HG02610 (cell line): Measurements from ENCODE around the gene SOX5.

Experiments used
- ATAC-seq: cut with Tn5 transposase; IDR thresholded peaks from one replicate; pipeline ENCODE4 v1.9.1; 2021; ENCODE audit warnings: mild to moderate bottlenecking, moderate library complexity; ENCODE audit not compliant: unreplicated experiment

Gene SOX5

DNA sequence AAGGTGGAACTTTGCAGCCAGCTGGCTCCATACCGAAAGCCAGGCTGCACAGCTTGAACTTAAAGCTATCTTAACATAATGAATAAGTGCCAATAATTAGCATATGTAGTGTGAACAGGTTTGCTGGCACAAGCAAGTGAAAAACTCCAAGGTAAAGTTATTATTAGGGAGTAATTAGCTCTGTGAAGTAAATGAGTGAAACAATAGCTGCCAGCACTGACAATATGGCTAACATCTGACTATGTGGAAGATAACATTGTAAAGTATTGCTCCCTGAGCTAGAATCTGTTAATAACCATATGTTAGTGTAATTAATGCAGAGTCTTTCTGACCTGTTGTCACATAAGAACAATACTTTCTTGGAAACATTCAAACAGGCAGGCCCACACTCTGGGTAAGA is 246.4 kb downstream of the SOX5 start:
- no peak for ATAC-seq

GRCh38 chr12:23699031-23699430 is 250.4 kb downstream of the SOX5 start:
- no peak for ATAC-seq

DNA sequence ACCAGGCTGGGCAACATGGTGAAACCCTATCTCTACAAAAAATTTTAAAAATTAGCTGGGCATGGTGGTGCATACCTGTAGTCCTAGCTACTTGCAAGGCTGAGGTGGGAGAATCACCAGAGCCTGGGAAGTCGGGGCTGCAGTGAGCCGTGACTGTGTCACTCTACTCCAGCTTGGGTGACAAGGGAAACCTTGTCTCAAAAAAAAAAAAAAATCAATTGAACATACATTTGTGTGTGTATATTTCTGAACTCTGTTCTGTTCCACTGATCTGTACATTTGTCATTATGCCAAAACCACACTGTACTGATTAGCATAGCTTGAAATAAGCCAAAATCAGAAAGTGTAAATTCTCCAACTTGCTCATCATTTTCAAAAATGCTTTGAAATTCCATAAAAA is 254.6 kb downstream of the SOX5 start:
- ATAC-seq = no peak

DNA sequence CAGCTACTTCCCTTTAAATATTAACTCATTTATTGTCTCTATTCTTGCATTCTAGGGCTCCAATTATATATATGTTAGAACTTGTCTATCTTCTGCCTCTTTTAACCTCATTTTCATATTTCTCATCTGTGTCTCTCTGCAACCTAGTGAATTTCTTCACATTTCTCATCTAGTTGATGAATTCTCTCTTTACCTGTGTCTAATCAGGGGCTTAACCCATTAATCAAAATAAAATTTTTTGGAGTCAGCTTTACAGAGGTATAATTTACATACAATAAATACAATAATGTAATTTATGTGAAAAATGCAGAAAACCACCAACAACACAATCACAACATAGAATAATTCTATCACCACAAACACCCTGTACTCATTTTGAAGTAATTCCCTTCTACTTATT is 255.2 kb downstream of the SOX5 start:
- ATAC-seq = no peak

- ATAC-seq = no peak
These were observed 261.5 kb downstream of the SOX5 start for GRCh38 chr12:23687947-23688346.

GRCh38 chr12:23686095-23686494 is 263.4 kb downstream of the SOX5 start:
- no peak for ATAC-seq

DNA sequence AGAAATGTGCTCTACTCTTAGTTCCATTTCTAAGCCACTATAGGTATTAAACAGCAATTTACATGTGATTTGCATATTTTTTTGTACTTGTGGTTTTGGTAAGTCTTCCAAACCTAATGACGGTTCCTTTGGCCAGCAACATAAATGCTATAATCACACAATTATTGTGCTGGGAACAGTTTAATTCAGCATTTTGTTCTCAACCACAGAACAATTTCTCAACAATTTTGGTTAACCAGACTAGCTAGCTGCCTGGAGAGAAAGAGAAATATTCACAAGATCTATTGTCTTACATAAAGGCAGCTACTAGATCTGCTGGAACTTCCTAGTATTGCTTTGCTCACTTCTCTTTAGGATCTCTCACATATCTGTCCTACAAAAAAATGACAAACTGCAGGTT is 265.3 kb downstream of the SOX5 start:
- ATAC-seq = no peak

DNA sequence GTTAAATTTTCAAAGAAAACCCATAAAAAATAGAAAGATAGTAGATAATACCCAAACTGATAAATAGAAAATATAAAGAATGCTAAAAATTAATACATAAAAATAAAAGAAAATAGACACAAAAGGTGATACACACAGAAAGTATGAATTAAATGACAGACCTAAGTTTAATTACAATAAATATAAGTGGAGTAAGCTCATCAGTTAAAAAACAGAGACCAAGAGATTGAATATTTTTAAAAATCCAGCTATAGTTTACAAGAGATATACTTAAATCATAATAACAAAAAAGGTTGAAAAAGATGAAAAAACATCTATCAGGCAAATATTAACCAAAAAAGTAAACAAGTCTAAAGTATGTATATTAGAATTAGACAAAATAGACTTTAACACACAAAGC is 268.2 kb downstream of the SOX5 start:
- ATAC-seq = no peak

GRCh38 chr12:23674064-23674463 is 275.4 kb downstream of the SOX5 start:
- no peak for ATAC-seq

- no peak for ATAC-seq
These were observed 277.6 kb downstream of the SOX5 start for GRCh38 chr12:23671881-23672280.

- ATAC-seq = no peak
These were observed 278.8 kb downstream of the SOX5 start for GRCh38 chr12:23670684-23671083.

- no peak for ATAC-seq
These were observed 279.8 kb downstream of the SOX5 start for GRCh38 chr12:23669691-23670090.

GRCh38 chr12:23666866-23667265 is 282.6 kb downstream of the SOX5 start:
- no peak for ATAC-seq

GRCh38 chr12:23662966-23663365 is 286.5 kb downstream of the SOX5 start:
- no peak for ATAC-seq

DNA sequence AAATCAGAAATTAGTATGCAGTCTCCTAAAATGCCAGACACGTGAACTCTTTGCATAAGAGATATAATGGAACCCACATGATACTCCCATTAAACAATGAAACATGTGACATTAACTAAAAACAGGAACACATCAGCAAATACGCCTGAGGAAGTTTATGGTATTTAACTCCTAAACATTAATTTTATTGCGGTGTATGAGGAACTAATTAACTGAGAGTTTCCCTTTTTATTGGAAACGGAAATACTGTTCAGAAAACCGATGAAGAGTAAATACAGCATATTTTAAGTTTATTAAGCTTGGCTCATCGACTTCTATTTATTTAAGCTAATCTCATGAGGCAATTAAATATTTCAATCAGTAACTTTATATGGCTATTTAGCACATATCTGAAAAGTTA is 290.3 kb downstream of the SOX5 start:
- ATAC-seq = no peak

- ATAC-seq = no peak
These were observed 291.9 kb downstream of the SOX5 start for GRCh38 chr12:23657598-23657997.

DNA sequence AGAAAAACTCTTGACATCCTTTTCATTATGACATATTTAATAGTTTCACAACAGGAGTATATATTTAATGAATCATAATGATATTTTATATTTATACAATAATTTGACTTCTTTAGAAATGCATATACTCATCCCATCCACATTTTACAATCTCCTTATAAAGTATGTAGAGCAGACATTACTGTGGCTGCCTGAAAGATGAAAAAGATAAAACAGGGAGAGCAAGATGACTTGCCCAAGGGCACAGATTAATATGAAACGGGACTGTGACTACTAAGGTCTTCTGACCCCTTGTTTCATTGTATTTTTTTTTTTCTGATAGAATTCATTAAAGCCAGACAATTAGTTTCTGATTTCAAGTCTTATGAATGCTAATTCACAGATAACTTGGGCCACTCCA is 293.6 kb downstream of the SOX5 start:
- ATAC-seq = no peak

DNA sequence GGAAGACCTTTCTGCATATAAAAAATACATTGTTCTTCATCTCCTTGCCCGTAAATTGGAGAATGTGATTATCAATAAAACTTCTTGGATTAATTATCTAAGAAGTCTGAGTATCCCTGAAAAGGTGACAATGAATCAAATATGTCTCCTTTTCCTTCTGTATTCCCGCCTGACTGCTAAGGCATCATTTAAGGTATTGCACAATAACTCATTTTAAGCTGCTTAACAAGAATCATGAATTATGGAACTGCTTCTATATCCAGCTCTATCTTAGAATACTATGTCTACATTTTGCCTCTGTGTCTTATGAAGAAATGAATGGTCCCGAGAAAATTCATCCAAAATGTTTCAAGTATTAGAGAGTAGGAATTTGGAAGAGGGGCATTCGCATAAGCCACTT is 294.4 kb downstream of the SOX5 start:
- no peak for ATAC-seq

DNA sequence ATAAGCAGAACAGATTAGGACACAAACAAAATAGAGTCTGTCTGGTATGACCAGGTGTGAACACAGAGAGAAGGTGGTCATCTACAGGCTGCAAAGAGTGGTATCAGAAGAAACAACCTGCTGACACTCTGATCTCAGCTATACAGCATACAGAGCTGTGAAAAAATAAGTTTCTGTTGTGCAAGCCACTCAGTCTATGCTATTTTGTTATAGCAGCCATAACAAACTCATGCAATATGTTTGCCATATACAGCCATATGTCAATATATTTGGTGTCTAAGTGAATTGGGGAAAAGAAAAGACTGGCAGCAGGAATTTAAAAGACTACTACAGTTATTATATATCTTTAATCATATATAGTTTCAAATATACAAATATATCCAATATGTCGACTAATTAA is 300.9 kb downstream of the SOX5 start:
- no peak for ATAC-seq

GRCh38 chr12:23640754-23641153 is 308.7 kb downstream of the SOX5 start:
- no peak for ATAC-seq

DNA sequence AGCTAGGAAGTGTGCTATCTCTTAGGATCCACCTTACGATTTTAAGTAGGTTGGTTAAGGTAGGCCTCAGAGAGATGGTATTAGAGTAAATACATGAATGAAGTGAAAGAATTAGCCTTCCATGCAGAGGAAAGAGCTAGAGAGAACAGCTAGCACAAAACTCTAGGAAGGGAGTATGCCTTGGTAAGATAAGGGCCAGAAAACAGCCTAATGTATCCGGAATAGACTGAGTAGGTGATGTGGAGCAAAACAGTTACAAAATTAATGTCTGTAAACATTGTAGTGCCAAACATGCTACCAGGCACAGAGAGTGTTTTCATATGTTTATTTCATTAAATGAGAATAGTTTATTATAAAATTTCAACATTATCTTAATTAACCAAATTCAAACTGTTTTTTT is 315.1 kb downstream of the SOX5 start:
- no peak for ATAC-seq

GRCh38 chr12:23631786-23632377 is 317.6 kb downstream of the SOX5 start:
- no peak for ATAC-seq

- no peak for ATAC-seq
These were observed 318.9 kb downstream of the SOX5 start for GRCh38 chr12:23630524-23630923.

- no peak for ATAC-seq
These were observed 320.7 kb downstream of the SOX5 start for GRCh38 chr12:23628806-23629205.
